Sigmoid colon (tissue), 7 donors: ENCODE measurements around the gene CTSF. TPM values are rescaled to one million over a fixed set of nuclear protein-coding genes. Genes with fewer than 3 reads are reported as not detected.

Source experiments
- DNase-seq: peaks from one replicate; pipeline ENCODE4 v3.0.0-alpha.2; 2019
- H3K27ac ChIP-seq, 4 donors: fragments of 200-600 bp; sonication (generic); one replicate each; pipeline ENCODE4 v1.5.1; 2016 to 2019; ENCODE audit warnings: mild to moderate bottlenecking in 1 of 4
- H3K27me3 ChIP-seq, 3 donors: fragments of 200-600 bp; sonication (generic); one replicate each; pipeline ENCODE4 v1.5.1; 2019; ENCODE audit warnings: mild to moderate bottlenecking in 1 of 3
- H3K36me3 ChIP-seq, 4 donors: fragments of 200-600 bp; sonication (generic); one replicate each; pipeline ENCODE4 v1.5.1; 2016 to 2019
- H3K4me1 ChIP-seq, 4 donors: fragments of 200-600 bp; sonication (generic); one replicate each; pipeline ENCODE4 v1.5.1; 2017 to 2019
- H3K4me3 ChIP-seq, 4 donors: fragments of 200-600 bp; sonication (generic); one replicate each; pipeline ENCODE4 v1.5.1; 2017 to 2019; ENCODE audit warnings: mild to moderate bottlenecking in 2 of 4, moderate library complexity in 1 of 4
- H3K9me3 ChIP-seq, 4 donors: fragments of 200-600 bp in 3 of 4; sonication (generic) in 3 of 4; one replicate each; pipeline versions ENCODE4 v1.5.1 to v1.6.1; 2013 to 2019
- CTCF ChIP-seq, 4 experiments: fragments of 450-650 bp in 3 of 4; fragments of 200-600 bp in 1 of 4; IDR thresholded peaks; one replicate each; pipeline ENCODE4 v1.5.1; 2016 to 2019; ENCODE audit warnings: antibody characterized with exemption in 4 of 4, mild to moderate bottlenecking in 3 of 4, moderate library complexity in 2 of 4
- EP300 ChIP-seq, 4 donors: sonication (generic); formaldehyde crosslinking; IDR thresholded peaks; one replicate each; pipeline ENCODE4 v1.6.1; 2017; ENCODE audit warnings: antibody characterized with exemption in 4 of 4
- POLR2A ChIP-seq, 2 donors: fragments of 450-650 bp; IDR thresholded peaks; one replicate each; pipeline ENCODE4 v1.6.1; 2016; ENCODE audit warnings: antibody characterized with exemption in 2 of 2, mild to moderate bottlenecking in 2 of 2, moderate library complexity in 2 of 2
- POLR2AphosphoS5 ChIP-seq, 4 donors: sonication (generic); formaldehyde crosslinking; IDR thresholded peaks; one replicate each; pipeline ENCODE4 v1.6.1; 2017; ENCODE audit warnings: antibody characterized with exemption in 4 of 4
- WGBS, 2 donors: extraction: QIAGEN DNeasy Blood & Tissue Kit; methylation state at CpG; one replicate each; pipeline ENCODE4 v1.1.7; 2013; 5-methylcytosine and 5-hydroxymethylcytosine counted together
- intact Hi-C: fragments of 100-400 bp; cut with DNase I; formaldehyde crosslinking; loops from one replicate; pipeline ENCODE4 v1.15.1; 2023
- polyA plus RNA-seq, 3 donors: library from polyadenylated mRNA; stranded (reverse); fragments of 200-250 nt; gene quantifications; one replicate each; pipeline ENCODE4 v1.2.3, GENCODE V29; 2013
- total RNA-seq, 4 donors: library from RNA; depleted of rRNA; stranded (reverse); fragments of >200 nt; gene quantifications; one replicate each; pipeline ENCODE4 v1.1.0, GENCODE V29; 2016
- donor health status: healthy with polysubstance abuse.
- donor health status: Bipolar disorder and iron deficiency.
- donor health status: healthy.

Gene CTSF
- total and polyA plus RNA-seq, 7 donors: 3.5 to 170 (median 121) TPM

GRCh38 chr11:66561975-66562248, 6.5 kb downstream of the CTSF start:
- Histone ChIP-seq H3K4me1 (peaks cover 0 to 14% (median 10%) of the 10 kb centered on the region in 4 donors), H3K36me3 (peaks cover 0 to 32% (median 5%) of the 10 kb centered on the region in 4 donors), H3K27me3 (no peaks in the 10 kb centered on the region), H3K27ac (no peak overlapping the region), H3K9me3 (no peaks in the 10 kb centered on the region), H3K4me3 (no peak overlapping the region)
- no peak for DNase-seq
- intact Hi-C loops: no loop called here
- 93 to 96% methylated on average over 9 of the region's 9 CpGs for WGBS, 2 donors
- no peak for TF ChIP-seq POLR2AphosphoS5 (IDR thresholded peaks at IDR 0.05)
- TF ChIP-seq EP300 (IDR thresholded peaks at IDR 0.05): no peak
- TF ChIP-seq CTCF (IDR thresholded peaks at IDR 0.05): no peak
- TF ChIP-seq POLR2A (IDR thresholded peaks at IDR 0.05): no peak

- H3K36me3 ChIP-seq: peaks cover 0 to 30% (median 5%) of the 10 kb centered on the region in 4 donors
- TF ChIP-seq CTCF (IDR thresholded peaks at IDR 0.05) (no peak), EP300 (IDR thresholded peaks at IDR 0.05) (no peak), POLR2AphosphoS5 (IDR thresholded peaks at IDR 0.05) (no peak), POLR2A (IDR thresholded peaks at IDR 0.05) (no peak)
- WGBS, 2 donors: 87 to 88% methylated on average over 14 of the region's 14 CpGs
- intact Hi-C loops: no loop called here
- no peaks in the 10 kb centered on the region for H3K27me3 ChIP-seq
- H3K9me3 ChIP-seq: no peaks in the 10 kb centered on the region
- peaks cover 0 to 14% (median 10%) of the 10 kb centered on the region in 4 donors for H3K4me1 ChIP-seq
- no peak overlapping the region for H3K27ac ChIP-seq
- DNase-seq: no peak
- H3K4me3 ChIP-seq: no peak overlapping the region
These were observed 7.0 kb downstream of the CTSF start for GRCh38 chr11:66561178-66561974.

DNA sequence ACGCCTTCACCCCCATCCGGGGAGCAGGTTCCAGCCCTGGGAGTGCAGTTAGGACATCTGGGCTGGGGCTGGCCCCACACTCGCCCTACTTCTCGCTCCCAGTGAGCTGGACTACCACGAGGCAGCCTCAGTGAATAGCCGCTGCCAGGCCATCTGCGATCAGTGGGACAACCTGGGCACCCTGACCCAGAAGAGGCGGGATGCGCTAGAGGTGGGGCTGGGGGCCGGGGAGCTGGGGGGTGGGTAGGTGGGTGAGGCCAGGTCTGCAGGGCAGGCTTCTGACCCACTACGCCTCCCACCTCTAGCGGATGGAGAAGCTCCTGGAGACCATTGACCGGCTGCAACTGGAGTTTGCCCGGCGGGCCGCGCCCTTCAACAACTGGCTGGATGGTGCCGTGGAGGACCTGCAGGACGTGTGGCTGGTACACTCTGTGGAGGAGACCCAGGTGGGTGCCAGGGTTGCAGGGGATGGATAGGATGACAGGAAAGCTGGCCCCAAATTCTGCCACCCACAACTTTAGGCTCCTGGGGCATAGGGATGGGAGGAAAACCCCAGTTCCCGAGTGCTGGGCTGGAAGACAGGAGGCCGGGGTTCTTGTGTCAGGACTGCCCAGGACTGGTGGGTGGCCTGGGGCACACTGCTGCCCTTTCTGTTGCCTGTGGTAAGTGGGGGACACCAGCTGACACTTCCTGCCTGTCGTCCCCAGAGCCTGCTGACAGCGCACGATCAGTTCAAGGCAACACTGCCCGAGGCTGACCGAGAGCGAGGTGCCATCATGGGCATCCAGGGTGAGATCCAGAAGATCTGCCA, 8.3 kb downstream of the CTSF start:
- no peak for TF ChIP-seq EP300 (IDR thresholded peaks at IDR 0.05)
- Histone ChIP-seq H3K4me1 (peaks cover 0 to 14% (median 10%) of the 10 kb centered on the region in 4 donors), H3K27ac (no peak overlapping the region), H3K36me3 (peaks cover 0 to 17% (median 2%) of the 10 kb centered on the region in 4 donors), H3K27me3 (no peaks in the 10 kb centered on the region), H3K4me3 (no peak overlapping the region), H3K9me3 (no peaks in the 10 kb centered on the region)
- no peak for DNase-seq
- intact Hi-C loops: no loop called here
- WGBS, 2 donors: 54 to 79% methylated on average over 27 of the region's 27 CpGs

DNA sequence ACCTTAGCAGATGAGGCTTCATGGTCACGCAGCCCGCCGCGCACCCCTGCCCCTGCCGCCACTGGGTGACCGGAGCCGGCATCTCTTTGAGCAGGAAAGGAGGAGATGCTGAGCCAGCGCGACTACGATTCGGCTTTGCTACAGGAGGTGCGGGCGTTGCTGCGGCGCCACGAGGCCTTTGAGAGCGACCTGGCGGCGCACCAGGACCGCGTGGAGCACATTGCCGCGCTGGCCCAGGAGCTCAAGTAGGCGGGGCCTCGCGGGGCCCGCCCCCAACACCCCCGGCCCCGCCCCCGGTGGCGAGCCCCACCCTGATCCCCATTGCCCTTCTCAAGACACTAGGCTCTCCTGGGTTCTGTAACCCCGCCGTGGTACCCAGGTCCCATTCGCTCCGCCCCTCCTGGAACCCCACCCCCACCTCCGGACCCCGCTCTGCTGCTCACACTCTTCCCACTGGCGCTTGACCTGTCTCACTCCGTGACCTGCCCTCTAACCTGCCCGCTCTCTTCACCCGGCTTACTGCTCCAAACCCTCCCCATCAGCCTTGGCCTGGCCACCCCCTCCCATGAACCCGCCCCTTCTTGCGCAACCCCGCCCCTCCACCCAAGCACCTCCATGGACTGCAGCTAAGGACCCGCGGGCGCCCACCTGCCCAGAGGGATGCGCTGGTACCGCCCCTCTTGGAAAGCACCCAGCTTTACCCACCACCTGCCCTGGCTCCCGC, 9.1 kb downstream of the CTSF start:
- intact Hi-C loops: no loop called here
- peak; percentile 86 for DNase-seq
- peaks cover 0 to 14% (median 10%) of the 10 kb centered on the region in 4 donors for H3K4me1 ChIP-seq
- H3K27me3 ChIP-seq: no peaks in the 10 kb centered on the region
- peak overlapping the region in 2 of 4 donors; percentile 7 to 13 for H3K4me3 ChIP-seq
- TF ChIP-seq POLR2A (IDR thresholded peaks at IDR 0.05) (no peak), POLR2AphosphoS5 (IDR thresholded peaks at IDR 0.05) (no peak), EP300 (IDR thresholded peaks at IDR 0.05) (no peak), CTCF (IDR thresholded peaks at IDR 0.05) (no peak)
- peaks cover 0 to 9% (median 2%) of the 10 kb centered on the region in 4 donors for H3K36me3 ChIP-seq
- no peaks in the 10 kb centered on the region for H3K9me3 ChIP-seq
- 16 to 19% methylated on average over 50 of the region's 50 CpGs for WGBS, 2 donors
- H3K27ac ChIP-seq: no peak overlapping the region
